Gastrocnemius medialis (tissue), 4 donors: ENCODE measurements around the gene FGF14. TPM values are rescaled to one million over a fixed set of nuclear protein-coding genes. Genes with fewer than 3 reads are reported as not detected.

Source experiments
- ATAC-seq, 2 donors: fragments of 150-250 bp; one replicate each; pipeline ENCODE4 v1.9.1; 2016
- DNase-seq, 2 donors: peaks; one replicate each; pipeline ENCODE4 v3.0.0-alpha.2; 2019
- H3K27ac ChIP-seq, 4 donors: fragments of 200-600 bp; sonication (generic); 1 replicate in 1 of 4; 2 replicates in 3 of 4; pipeline ENCODE4 v1.5.1; 2016 to 2018; ENCODE audit warnings: mild to moderate bottlenecking in 2 of 4, moderate library complexity in 1 of 4
- H3K27me3 ChIP-seq, 3 donors: fragments of 200-600 bp; sonication (generic) in 2 of 3; 1 replicate in 1 of 3; 2 replicates in 2 of 3; pipeline versions ENCODE4 v1.5.1 to v1.6.0; 2016 to 2019; ENCODE audit warnings: mild to moderate bottlenecking in 1 of 3, moderate library complexity in 1 of 3
- H3K36me3 ChIP-seq, 2 donors: fragments of 200-600 bp; sonication (generic) in 1 of 2; one replicate each; pipeline ENCODE4 v1.5.1; 2017 to 2018
- H3K4me1 ChIP-seq, 2 donors: fragments of 200-600 bp; sonication (generic) in 1 of 2; one replicate each; pipeline ENCODE4 v1.5.1; 2016 to 2017; ENCODE audit warnings: mild to moderate bottlenecking in 2 of 2
- H3K4me3 ChIP-seq, 4 donors: fragments of 200-600 bp; sonication (generic) in 3 of 4; 1 replicate in 1 of 4; 2 replicates in 3 of 4; pipeline ENCODE4 v1.5.1; 2016 to 2019; ENCODE audit warnings: mild to moderate bottlenecking in 2 of 4
- H3K9me3 ChIP-seq, 3 donors: fragments of 200-600 bp; sonication (generic) in 2 of 3; 1 replicate in 1 of 3; 2 replicates in 2 of 3; pipeline ENCODE4 v1.5.1; 2016 to 2019
- CTCF ChIP-seq, 5 experiments: fragments of 450-650 bp in 3 of 5; fragments of 200-600 bp in 2 of 5; sonication (generic) in 2 of 5; IDR thresholded peaks in 4 of 5; conservative IDR thresholded peaks in 1 of 5; 1 replicate in 4 of 5; 2 replicates in 1 of 5; pipeline ENCODE4 v1.5.1; 2016 to 2019; ENCODE audit warnings: antibody characterized with exemption in 5 of 5, mild to moderate bottlenecking in 3 of 5, moderate library complexity in 3 of 5
- POLR2A ChIP-seq, 2 donors: fragments of 450-650 bp; IDR thresholded peaks; one replicate each; pipeline ENCODE4 v1.6.1; 2017; ENCODE audit warnings: antibody characterized with exemption in 2 of 2, mild to moderate bottlenecking in 2 of 2, moderate library complexity in 2 of 2
- in situ Hi-C, 4 donors: fragments of 200-750 bp; cut with MboI; loops; one replicate each; pipeline versions ENCODE4 v1.15.0 to v1.8.0; 2017; ENCODE audit warnings: low sequenced_read_pairs in 4 of 4
- intact Hi-C: fragments of 100-400 bp; cut with DNase I; formaldehyde crosslinking; loops from one replicate; pipeline ENCODE4 v1.15.1; 2023; ENCODE audit warnings: low total_unique reads
- total RNA-seq, 4 donors: library from RNA; depleted of rRNA; stranded (reverse); fragments of >200 nt; gene quantifications; one replicate each; pipeline versions ENCODE4 v1.1.0 to v1.2.3, GENCODE V29; 2016

Gene FGF14
- total RNA-seq, 4 donors from 2014 or later, result 0.02 TPM; not detected in 3

GRCh38 chr13:102195566-102196462 is 206.0 kb downstream of the FGF14 start:
- H3K36me3 ChIP-seq, result no peaks in the 10 kb centered on the region
- H3K4me3 ChIP-seq, result no peak overlapping the region
- no peak overlapping the region for H3K27ac ChIP-seq
- in situ Hi-C loops, result no loop called here
- no peaks in the 10 kb centered on the region for H3K9me3 ChIP-seq
- ATAC-seq (no peak), DNase-seq (no peak)
- TF ChIP-seq CTCF (IDR thresholded peaks at IDR 0.05 in 4 of 5, conservative IDR thresholded peaks at IDR 0.05 in 1 of 5), result no peak
- no peaks in the 10 kb centered on the region for H3K4me1 ChIP-seq
- no peaks in the 10 kb centered on the region for H3K27me3 ChIP-seq
- intact Hi-C loops, result no loop called here

- Histone ChIP-seq H3K9me3 (no peaks in the 10 kb centered on the region), H3K27me3 (no peaks in the 10 kb centered on the region), H3K27ac (no peak overlapping the region), H3K4me1 (no peaks in the 10 kb centered on the region), H3K4me3 (no peak overlapping the region), H3K36me3 (no peaks in the 10 kb centered on the region)
- no peak for DNase-seq
- ATAC-seq, result no peak
- intact Hi-C loops (no loop called here), in situ Hi-C loops (no loop called here)
- TF ChIP-seq CTCF (IDR thresholded peaks at IDR 0.05 in 4 of 5, conservative IDR thresholded peaks at IDR 0.05 in 1 of 5) (no peak), POLR2A (IDR thresholded peaks at IDR 0.05) (no peak)
These were observed 209.0 kb downstream of the FGF14 start for GRCh38 chr13:102192858-102193257.

GRCh38 chr13:102191951-102192502 is 209.8 kb downstream of the FGF14 start:
- Histone ChIP-seq H3K36me3 (no peaks in the 10 kb centered on the region), H3K27ac (no peak overlapping the region), H3K27me3 (no peaks in the 10 kb centered on the region), H3K4me1 (no peaks in the 10 kb centered on the region), H3K9me3 (no peaks in the 10 kb centered on the region), H3K4me3 (no peak overlapping the region)
- no peak for ATAC-seq
- intact Hi-C loops, result no loop called here
- in situ Hi-C loops, result no loop called here
- TF ChIP-seq POLR2A (IDR thresholded peaks at IDR 0.05) (no peak), CTCF (IDR thresholded peaks at IDR 0.05 in 4 of 5, conservative IDR thresholded peaks at IDR 0.05 in 1 of 5) (no peak)
- DNase-seq, result no peak

- H3K36me3 ChIP-seq, result no peaks in the 10 kb centered on the region
- no peaks in the 10 kb centered on the region for H3K27me3 ChIP-seq
- H3K4me3 ChIP-seq, result no peak overlapping the region
- intact Hi-C loops (no loop called here), in situ Hi-C loops (no loop called here)
- TF ChIP-seq POLR2A (IDR thresholded peaks at IDR 0.05), result no peak
- TF ChIP-seq CTCF (IDR thresholded peaks at IDR 0.05 in 4 of 5, conservative IDR thresholded peaks at IDR 0.05 in 1 of 5), result no peak
- no peaks in the 10 kb centered on the region for H3K9me3 ChIP-seq
- H3K27ac ChIP-seq, result no peak overlapping the region
- DNase-seq (no peak), ATAC-seq (no peak)
- no peaks in the 10 kb centered on the region for H3K4me1 ChIP-seq
These were observed 210.9 kb downstream of the FGF14 start for GRCh38 chr13:102190930-102191329.
